HEK293T (cell line): ENCODE results near the gene PHYKPL.

ENCODE experiments used
- SUZ12 ChIP-seq: fragments of 450-650 bp; IDR thresholded peaks from 2 replicates; pipeline ENCODE4 v1.6.1; 2016; ENCODE audit warnings: mild to moderate bottlenecking
- TARDBP ChIP-seq: fragments of 450-650 bp; IDR thresholded peaks from 2 replicates; pipeline ENCODE4 v1.6.1; 2016

GRCh38 chr5:178180141-178180863, 52.3 kb downstream of the PHYKPL start:
- TF ChIP-seq TARDBP (no peak), SUZ12 (no peak)
